Hematopoietic multipotent progenitor cell treated with erythropoietin and hydrocortisone succinate and interleukin-3 and kit ligand, for 17 days (in vitro differentiated cells): Measurements from ENCODE around the gene FAM24A.
A peak's percentile ranks its signal among the peaks of the same experiment; 100 is the strongest.

ENCODE experiments used
- DNase-seq: peaks from one replicate; pipeline ENCODE4 v3.0.0-alpha.2; 2015; ENCODE audit warnings: low spot score

FAM24A gene

GRCh38 chr10:122931088-122931906 lies 20.9 kb downstream of the FAM24A start:
- DNase-seq = peak; percentile 66

- no peak for DNase-seq
These were observed 28.9 kb downstream of the FAM24A start for GRCh38 chr10:122939133-122939855.

GRCh38 chr10:122939856-122940543 lies 29.6 kb downstream of the FAM24A start:
- no peak for DNase-seq

- no peak for DNase-seq
These were observed 38.9 kb downstream of the FAM24A start for GRCh38 chr10:122949296-122949695.

- peak; percentile 98 for DNase-seq
These were observed 43.7 kb downstream of the FAM24A start, which contains the start of gene C10orf88 for GRCh38 chr10:122953902-122954730. C10orf88 (minus strand) TSS chr10:122954227; CDS start chr10:122954178, 49 bp downstream.

- DNase-seq = no peak
These were observed 44.3 kb downstream of the FAM24A start for GRCh38 chr10:122954731-122955050.

- no peak for DNase-seq
These were observed 45.5 kb downstream of the FAM24A start for GRCh38 chr10:122955892-122956291.

- DNase-seq = no peak
These were observed 47.1 kb downstream of the FAM24A start for GRCh38 chr10:122957474-122957873.

- no peak for DNase-seq
These were observed 52.0 kb downstream of the FAM24A start for GRCh38 chr10:122962405-122962804.
